IMR-90 (cell line): ENCODE results near the gene EIF3I. TPM values are rescaled to one million over a fixed set of nuclear protein-coding genes. Genes with fewer than 3 reads are reported as not detected.
A peak's percentile ranks its signal among the peaks of the same experiment; 100 is the strongest.

Experiments used
- ATAC-seq: fragments of 200-7000 bp; cut with Tn5 transposase; 2 replicates; pipeline ENCODE4 v1.9.1; 2020; ENCODE audit warnings: low read depth, mild to moderate bottlenecking, moderate library complexity
- BruUV-seq: library from RNA; stranded (reverse); fragments of 400-500 nt; replicated peaks from 2 replicates; lab custom pipeline; 2021; lab: Mats Ljungman, UMichigan
- CTCF ChIA-PET: fragments of 300-600 bp; formaldehyde crosslinking; extraction: SDS; loops from one replicate; lab custom pipeline; 2021; ENCODE audit warnings: antibody characterized with exemption; lab: Yijun Ruan, JAX
- POLR2A ChIA-PET: fragments of 300-600 bp; sonication (Branson Sonifier 250); formaldehyde crosslinking; loops from one replicate; lab custom pipeline; 2022; ENCODE audit warnings: antibody characterized with exemption; ENCODE audit not compliant: unreplicated experiment; lab: Charles Lee
- DNase-seq: peaks from one replicate; pipeline ENCODE4 v3.0.0; 2013
- H2AFZ ChIP-seq: replicated peaks from 2 replicates; pipeline ENCODE3; 2013; ENCODE audit warnings: low read length, mild to moderate bottlenecking; ENCODE audit not compliant: poor library complexity
- H2AK5ac ChIP-seq: 2 replicates; pipeline ENCODE4 v1.6.1; 2013; ENCODE audit warnings: low read depth, low read length, inconsistent platforms
- H2AK9ac ChIP-seq: replicated peaks from 2 replicates; pipeline ENCODE3; 2013; ENCODE audit warnings: mild to moderate bottlenecking, low read depth, low read length, moderate library complexity; ENCODE audit not compliant: poor library complexity
- H2BK120ac ChIP-seq: 2 replicates; pipeline ENCODE4 v1.6.1; 2013; ENCODE audit warnings: low read depth, low read length, inconsistent platforms
- H2BK15ac ChIP-seq: 3 replicates; pipeline ENCODE4 v1.6.1; 2013; ENCODE audit warnings: low read depth, low read length, inconsistent platforms
- H2BK20ac ChIP-seq: 2 replicates; pipeline ENCODE4 v1.6.1; 2013; ENCODE audit warnings: low read depth, mild to moderate bottlenecking, inconsistent platforms, low read length, moderate library complexity
- H2BK5ac ChIP-seq: 2 replicates; pipeline ENCODE4 v1.6.1; 2013; ENCODE audit warnings: mild to moderate bottlenecking, low read depth, low read length, inconsistent platforms; ENCODE audit not compliant: poor library complexity, severe bottlenecking
- H3K14ac ChIP-seq: replicated peaks from 2 replicates; pipeline ENCODE4 v1.6.1; 2013; ENCODE audit warnings: low read depth, low read length, inconsistent platforms
- H3K18ac ChIP-seq: 2 replicates; pipeline ENCODE4 v1.6.1; 2013; ENCODE audit warnings: low read depth, low read length, control low read depth
- H3K23ac ChIP-seq: 2 replicates; pipeline ENCODE4 v1.6.1; 2013; ENCODE audit warnings: low read depth, low read length, inconsistent platforms
- H3K27ac ChIP-seq: 2 replicates; pipeline ENCODE4 v1.5.1; 2013; ENCODE audit warnings: mild to moderate bottlenecking, control low read depth, low read length; ENCODE audit not compliant: insufficient read depth
- H3K27me3 ChIP-seq: 2 replicates; pipeline ENCODE4 v1.6.1; 2013; ENCODE audit warnings: low read length; ENCODE audit not compliant: control insufficient read depth, insufficient read depth
- H3K36me3 ChIP-seq: 2 replicates; pipeline ENCODE4 v1.6.1; 2013; ENCODE audit warnings: low read length, mixed read lengths; ENCODE audit not compliant: control insufficient read depth, insufficient read depth
- H3K4ac ChIP-seq: 2 replicates; pipeline ENCODE4 v1.6.1; 2013; ENCODE audit warnings: low read depth, low read length, inconsistent platforms
- H3K4me1 ChIP-seq: 2 replicates; pipeline ENCODE4 v1.6.1; 2013; ENCODE audit warnings: low read length, mixed read lengths; ENCODE audit not compliant: control insufficient read depth, insufficient read depth
- H3K4me2 ChIP-seq: 2 replicates; pipeline ENCODE4 v1.6.1; 2013; ENCODE audit warnings: low read depth, mild to moderate bottlenecking, control low read depth, low read length, moderate library complexity
- H3K4me3 ChIP-seq: 2 replicates; pipeline ENCODE4 v1.5.1; 2013; ENCODE audit warnings: low read depth, mild to moderate bottlenecking, control low read depth, low read length, moderate library complexity; ENCODE audit not compliant: insufficient read depth
- H3K56ac ChIP-seq: 2 replicates; pipeline ENCODE4 v1.6.1; 2013; ENCODE audit warnings: low read length, inconsistent platforms; ENCODE audit not compliant: insufficient read depth; ENCODE audit errors: extremely low read depth
- H3K79me1 ChIP-seq, 2 experiments: 2 replicates each; pipeline ENCODE4 v1.6.1; 2013; ENCODE audit warnings: low read length in 2 of 2, inconsistent platforms in 1 of 2, low read depth in 1 of 2
- H3K9ac ChIP-seq: 2 replicates; pipeline ENCODE4 v1.6.1; 2013; ENCODE audit warnings: low read depth, low read length, control low read depth
- H3K9me1 ChIP-seq: 2 replicates; pipeline ENCODE4 v1.6.1; 2013; ENCODE audit warnings: low read length, inconsistent platforms; ENCODE audit not compliant: insufficient read depth
- H3K9me3 ChIP-seq: 2 replicates; pipeline ENCODE4 v1.6.1; 2013; ENCODE audit warnings: low read length; ENCODE audit not compliant: control insufficient read depth, insufficient read depth
- H4K20me1 ChIP-seq: 2 replicates; pipeline ENCODE4 v1.6.1; 2013; ENCODE audit warnings: low read length, inconsistent platforms; ENCODE audit not compliant: insufficient read depth
- H4K5ac ChIP-seq: 2 replicates; pipeline ENCODE4 v1.6.1; 2013; ENCODE audit warnings: mild to moderate bottlenecking, low read depth, low read length, control low read depth
- H4K8ac ChIP-seq, 2 experiments: 2 replicates each; pipeline ENCODE4 v1.6.1; 2013; ENCODE audit warnings: low read depth in 2 of 2, low read length in 2 of 2, control low read depth in 1 of 2, inconsistent platforms in 1 of 2
- H4K91ac ChIP-seq: 2 replicates; pipeline ENCODE4 v1.6.1; 2013; ENCODE audit warnings: low read depth, low read length, inconsistent platforms; ENCODE audit not compliant: insufficient read depth
- BHLHE40 ChIP-seq: fragments of 150-350 bp; IDR thresholded peaks from 2 replicates; pipeline ENCODE4 v1.6.1; 2016; ENCODE audit warnings: mild to moderate bottlenecking, low read depth, low read length
- MXI1 ChIP-seq: IDR thresholded peaks from 2 replicates; pipeline ENCODE4 v1.6.1; 2012; ENCODE audit warnings: low read depth, mild to moderate bottlenecking, low read length, moderate library complexity, borderline replicate concordance
- POLR2A ChIP-seq: IDR thresholded peaks from 2 replicates; pipeline ENCODE4 v1.6.1; 2012; ENCODE audit warnings: mild to moderate bottlenecking, low read depth, low read length
- WGBS, 2 experiments: methylation state at CpG; one replicate each; pipeline versions ENCODE4 v1.1.5 to v1.1.7; 2013; ENCODE audit warnings: missing lambda C conversion rate in 2 of 2; ENCODE audit not compliant: insufficient read length in 1 of 2; ENCODE audit errors: extremely low coverage in 2 of 2; 5-methylcytosine and 5-hydroxymethylcytosine counted together
- dilution Hi-C: fragments of 300-500 bp; cut with HindIII; formaldehyde crosslinking; loops from one replicate; pipeline ENCODE4 v1.14.3; 2018; ENCODE audit warnings: low sequenced_read_pairs; ENCODE audit not compliant: unreplicated experiment
- in situ Hi-C: fragments of 300-500 bp; cut with MboI; formaldehyde crosslinking; loops from 3 replicates; pipeline ENCODE4 v1.14.3; 2019; ENCODE audit warnings: low sequenced_read_pairs, inconsistent platforms, mixed read lengths
- intact Hi-C: fragments of 100-400 bp; cut with micrococcal nuclease; formaldehyde crosslinking; loops from 2 replicates; pipeline ENCODE4 v1.10.0; 2022
- polyA plus RNA-seq, 3 experiments: library from polyadenylated mRNA; depleted of rRNA; stranded (reverse); fragments of >200 nt; gene quantifications; 2 replicates each; pipeline ENCODE4 v1.2.3, GENCODE V29; 2012; ENCODE audit warnings: low replicate concordance in 1 of 3
- total RNA-seq: library from RNA; depleted of rRNA; stranded (reverse); fragments of >200 nt; gene quantifications from 2 replicates; pipeline ENCODE4 v1.2.3, GENCODE V29; 2012

The EIF3I gene
- total and polyA plus RNA-seq, 2 of the 4 experiments (the other 2 are of a cell fraction) = 469 to 716 TPM

GRCh38 chr1:32205401-32206370 is 16.5 kb upstream of the EIF3I start, which contains the start of gene IQCC:
Gene IQCC, plus strand, starts transcription at chr1:32205671. Its CDS starts 11 bp downstream, at chr1:32205682.
- dilution Hi-C loops (no loop called here), intact Hi-C loops (no loop called here), in situ Hi-C loops (no loop called here)
- TF ChIP-seq POLR2A = peak; percentile 75
- TF ChIP-seq BHLHE40 = no peak
- TF ChIP-seq MXI1 = peak; percentile 54; the same call in 1 of the 2 replicates
- H3K23ac ChIP-seq = peak within 1 kb of the TSS; percentile 74; the same call in 1 of the 2 replicates
- DNase-seq (peak; percentile 74), ATAC-seq (peak; percentile 73)
- no TSS peak for BruUV-seq
- H2BK120ac ChIP-seq = no peak within 1 kb of the TSS
- H3K14ac ChIP-seq = peak within 1 kb of the TSS; percentile 90
- WGBS, 2 experiments = 1% methylated on average over 45 of the region's 77 CpGs; no CpG with 5 or more reads in 1 of the 2 experiments
- no peak within 1 kb of the TSS for H2BK20ac ChIP-seq
- peak within 1 kb of the TSS; percentile 84 for H3K4ac ChIP-seq
- H3K9me3 ChIP-seq = no peaks in the 10 kb centered on the region
- H3K4me3 ChIP-seq = peak within 1 kb of the TSS; percentile 59
- no peak within 1 kb of the TSS for H2BK15ac ChIP-seq
- peaks cover 3% of the 10 kb centered on the region; the same call in 1 of the 2 replicates for H3K36me3 ChIP-seq
- peak within 1 kb of the TSS; percentile 72 for H2AK5ac ChIP-seq
- no peaks in the 10 kb centered on the region for H3K27me3 ChIP-seq
- peaks cover 13% of the 10 kb centered on the region; the same call in 1 of the 2 replicates for H3K9me1 ChIP-seq
- peak within 1 kb of the TSS; percentile 99 for H2AFZ ChIP-seq
- H3K27ac ChIP-seq = peak within 1 kb of the TSS; percentile 31; the same call in 1 of the 2 replicates
- CTCF ChIA-PET = interaction anchor here (0.6 to 1.9 kb wide), 3 partner anchors 10 to 432 kb away, joined by 3 to 7 read pairs (median 5); no protein-coding TSS in a partner anchor
- H2BK5ac ChIP-seq = peak within 1 kb of the TSS; percentile 3
- H3K79me1 ChIP-seq = peaks cover 11 to 39% of the 10 kb centered on the region in 2 experiments
- peak within 1 kb of the TSS; percentile 54 to 93 for H4K8ac ChIP-seq
- no peak within 1 kb of the TSS for H3K18ac ChIP-seq
- H2AK9ac ChIP-seq = peak within 1 kb of the TSS; percentile 96
- H4K20me1 ChIP-seq = no peaks in the 10 kb centered on the region
- H3K4me1 ChIP-seq = peaks cover 13% of the 10 kb centered on the region
- H4K5ac ChIP-seq = peak within 1 kb of the TSS; percentile 31
- POLR2A ChIA-PET = interaction anchor here (0.6 kb wide), 1 partner anchor 218 kb away, joined by 3 read pairs; no protein-coding TSS in a partner anchor
- peak within 1 kb of the TSS; percentile 47; the same call in 1 of the 2 replicates for H3K56ac ChIP-seq
- peak within 1 kb of the TSS; percentile 89 for H3K4me2 ChIP-seq
- H4K91ac ChIP-seq = peak within 1 kb of the TSS; percentile 76
- peak within 1 kb of the TSS; percentile 77 for H3K9ac ChIP-seq
